GM12873 (cell line): ENCODE results near the gene ELP4.

Experiments
- CTCF ChIP-seq: IDR thresholded peaks from 2 replicates; pipeline ENCODE4 v1.5.1; 2012; ENCODE audit warnings: low read depth, mild to moderate bottlenecking, moderate library complexity, low read length, control low read depth; ENCODE audit not compliant: insufficient read depth; ENCODE audit errors: missing control alignments

ELP4 gene

DNA sequence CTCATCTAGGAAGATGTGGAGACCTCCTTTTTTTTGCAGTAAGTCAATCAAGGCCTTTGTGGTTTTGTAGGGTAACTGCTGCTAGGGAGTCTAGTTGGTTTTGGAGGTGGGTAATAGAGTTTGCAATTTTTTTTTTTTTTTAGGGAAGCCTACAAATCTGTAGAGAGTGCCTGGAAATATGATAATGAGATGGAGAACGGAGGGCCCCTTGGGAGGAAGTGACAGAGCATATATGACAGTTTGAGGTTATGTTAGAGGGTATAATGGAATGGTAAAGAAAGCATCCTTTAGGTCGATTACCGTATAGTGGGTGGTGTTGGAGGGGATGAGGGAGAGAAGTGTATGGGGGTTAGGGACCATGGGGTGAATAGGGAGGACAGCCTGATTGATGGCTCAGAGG lies 98.3 kb downstream of the ELP4 start:
- TF ChIP-seq CTCF: no peak

GRCh38 chr11:31608995-31609394 lies 99.4 kb downstream of the ELP4 start:
- TF ChIP-seq CTCF: no peak

DNA sequence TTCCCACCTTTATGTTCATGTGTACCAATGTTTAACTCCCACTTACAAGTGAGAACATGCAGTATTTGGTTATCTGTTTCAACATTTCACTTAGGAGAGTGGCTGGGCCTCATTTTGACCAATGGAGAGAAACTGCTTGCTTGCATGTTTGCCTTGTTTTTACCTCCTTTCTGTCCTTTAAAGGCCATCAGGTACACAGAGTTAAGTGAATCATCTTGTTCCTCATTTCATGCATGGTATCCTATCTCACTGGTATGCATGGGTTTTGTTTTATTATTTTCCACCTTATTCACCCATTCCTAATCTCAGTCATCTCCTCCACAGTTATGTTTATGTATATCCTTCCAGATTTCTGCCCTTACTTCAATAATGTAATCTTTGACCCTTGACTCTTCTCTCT lies 101.0 kb downstream of the ELP4 start:
- no peak for TF ChIP-seq CTCF

- TF ChIP-seq CTCF: no peak
These were observed 107.7 kb downstream of the ELP4 start for GRCh38 chr11:31617246-31617645.

DNA sequence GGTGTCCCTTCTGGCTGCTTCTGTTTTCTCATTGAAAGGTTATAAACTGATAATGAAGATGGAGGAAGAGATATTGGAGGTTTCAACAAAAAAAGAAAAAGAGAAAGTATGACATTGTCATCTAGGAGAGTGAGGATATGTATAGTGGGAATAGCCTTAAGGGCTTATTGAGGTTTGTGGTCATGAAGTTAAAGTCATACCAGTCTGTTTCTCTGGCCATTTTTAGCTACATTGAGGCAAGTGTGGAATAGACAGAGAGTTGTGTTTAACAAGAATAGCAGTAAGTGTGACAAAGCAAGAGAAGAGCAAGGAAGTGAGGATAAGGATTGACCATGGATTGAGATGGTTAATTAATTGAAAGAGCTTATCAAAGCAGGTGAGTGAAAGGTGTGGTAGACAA lies 110.4 kb downstream of the ELP4 start:
- TF ChIP-seq CTCF: no peak

GRCh38 chr11:31620434-31620833 lies 110.9 kb downstream of the ELP4 start:
- no peak for TF ChIP-seq CTCF

GRCh38 chr11:31625868-31626267 lies 116.3 kb downstream of the ELP4 start:
- TF ChIP-seq CTCF: no peak
